ENCODE results near the gene LIME1. TPM values are rescaled to one million over a fixed set of nuclear protein-coding genes. Genes with fewer than 3 reads are reported as not detected.

The LIME1 gene
- total RNA-seq, 1 donor from 2014 or later, result 8.7 TPM

DNA sequence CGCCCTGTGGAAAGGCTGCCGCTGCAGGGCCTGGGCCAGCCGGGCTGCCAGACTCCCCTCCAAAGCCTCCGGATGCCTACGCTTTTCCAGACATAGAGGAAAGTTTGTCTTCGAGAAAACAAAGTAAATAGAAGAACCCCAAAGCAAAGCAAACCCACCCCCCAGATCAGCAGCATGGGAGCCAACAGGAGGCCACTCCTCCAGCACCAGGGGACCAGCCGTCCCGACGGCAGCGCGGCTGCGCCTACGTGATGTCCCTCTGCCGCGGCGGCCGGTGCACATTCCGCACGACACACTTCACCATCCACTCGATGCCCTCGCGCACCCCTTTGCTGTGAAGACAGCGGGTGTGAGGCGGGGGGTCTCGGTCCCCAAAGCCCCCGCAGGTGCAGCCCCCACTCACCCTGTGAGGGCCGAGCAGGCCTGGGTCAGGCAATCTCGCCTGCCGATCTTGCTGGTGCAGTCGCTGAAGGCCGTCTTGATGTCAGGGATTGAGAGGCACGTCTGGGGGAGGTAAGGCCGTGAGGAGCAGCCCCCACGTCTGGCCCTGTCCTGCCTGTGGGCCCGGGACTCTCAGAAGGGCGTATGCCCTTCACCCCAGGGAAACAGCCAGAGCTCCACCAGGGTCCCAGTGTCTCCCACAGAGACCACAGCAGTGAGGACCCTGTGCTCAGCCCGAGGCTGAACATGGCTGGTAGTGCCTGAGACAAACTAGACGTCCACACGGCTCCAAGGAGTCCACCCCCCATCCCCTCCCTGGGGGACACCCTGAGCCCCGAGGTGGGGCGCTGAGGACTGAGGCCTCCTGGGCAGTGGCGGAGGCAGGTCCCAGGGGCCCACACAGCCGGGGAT is 36.0 kb upstream of the LIME1 start:
- Histone ChIP-seq H3K27ac (peak overlapping the region; percentile 49), H3K4me3 (no peak overlapping the region), H3K36me3 (peaks cover 35% of the 10 kb centered on the region), H3K4me1 (peaks cover 41% of the 10 kb centered on the region), H3K27me3 (ENCODE audit: low read depth) (no peaks in the 10 kb centered on the region), H3K9me3 (no peaks in the 10 kb centered on the region)
- TF ChIP-seq, protein P1, sequence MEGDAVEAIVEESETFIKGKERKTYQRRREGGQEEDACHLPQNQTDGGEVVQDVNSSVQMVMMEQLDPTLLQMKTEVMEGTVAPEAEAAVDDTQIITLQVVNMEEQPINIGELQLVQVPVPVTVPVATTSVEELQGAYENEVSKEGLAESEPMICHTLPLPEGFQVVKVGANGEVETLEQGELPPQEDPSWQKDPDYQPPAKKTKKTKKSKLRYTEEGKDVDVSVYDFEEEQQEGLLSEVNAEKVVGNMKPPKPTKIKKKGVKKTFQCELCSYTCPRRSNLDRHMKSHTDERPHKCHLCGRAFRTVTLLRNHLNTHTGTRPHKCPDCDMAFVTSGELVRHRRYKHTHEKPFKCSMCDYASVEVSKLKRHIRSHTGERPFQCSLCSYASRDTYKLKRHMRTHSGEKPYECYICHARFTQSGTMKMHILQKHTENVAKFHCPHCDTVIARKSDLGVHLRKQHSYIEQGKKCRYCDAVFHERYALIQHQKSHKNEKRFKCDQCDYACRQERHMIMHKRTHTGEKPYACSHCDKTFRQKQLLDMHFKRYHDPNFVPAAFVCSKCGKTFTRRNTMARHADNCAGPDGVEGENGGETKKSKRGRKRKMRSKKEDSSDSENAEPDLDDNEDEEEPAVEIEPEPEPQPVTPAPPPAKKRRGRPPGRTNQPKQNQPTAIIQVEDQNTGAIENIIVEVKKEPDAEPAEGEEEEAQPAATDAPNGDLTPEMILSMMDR (IDR thresholded peaks at IDR 0.05), result no peak
- no peak for DNase-seq
- intact Hi-C loops (cut with DNase I), result no loop called here
- ATAC-seq, result no peak

DNA sequence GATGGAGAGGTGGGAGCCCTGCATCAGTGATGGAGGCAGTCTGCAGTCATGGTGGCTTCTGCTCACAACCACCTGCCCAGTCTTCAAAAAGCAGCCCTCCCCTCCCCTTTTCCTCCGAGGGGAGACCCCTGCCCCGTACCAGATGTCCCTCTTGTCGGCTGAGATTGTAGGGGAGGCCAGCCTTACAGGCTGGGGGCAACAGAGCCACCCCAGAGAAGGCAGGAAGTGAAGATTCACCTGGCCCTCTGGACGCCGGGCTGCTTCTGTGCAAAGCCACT is 35.5 kb upstream of the LIME1 start:
- no peaks in the 10 kb centered on the region for H3K9me3 ChIP-seq
- ATAC-seq, result no peak
- no peak overlapping the region for H3K27ac ChIP-seq
- DNase-seq, result no peak
- H3K4me1 ChIP-seq, result peaks cover 42% of the 10 kb centered on the region
- no peak overlapping the region for H3K4me3 ChIP-seq
- TF ChIP-seq, protein P1 (IDR thresholded peaks at IDR 0.05), result no peak
- intact Hi-C loops (cut with DNase I), result no loop called here
- H3K36me3 ChIP-seq, result peaks cover 40% of the 10 kb centered on the region
- no peaks in the 10 kb centered on the region for H3K27me3 ChIP-seq (ENCODE audit: low read depth)

DNA sequence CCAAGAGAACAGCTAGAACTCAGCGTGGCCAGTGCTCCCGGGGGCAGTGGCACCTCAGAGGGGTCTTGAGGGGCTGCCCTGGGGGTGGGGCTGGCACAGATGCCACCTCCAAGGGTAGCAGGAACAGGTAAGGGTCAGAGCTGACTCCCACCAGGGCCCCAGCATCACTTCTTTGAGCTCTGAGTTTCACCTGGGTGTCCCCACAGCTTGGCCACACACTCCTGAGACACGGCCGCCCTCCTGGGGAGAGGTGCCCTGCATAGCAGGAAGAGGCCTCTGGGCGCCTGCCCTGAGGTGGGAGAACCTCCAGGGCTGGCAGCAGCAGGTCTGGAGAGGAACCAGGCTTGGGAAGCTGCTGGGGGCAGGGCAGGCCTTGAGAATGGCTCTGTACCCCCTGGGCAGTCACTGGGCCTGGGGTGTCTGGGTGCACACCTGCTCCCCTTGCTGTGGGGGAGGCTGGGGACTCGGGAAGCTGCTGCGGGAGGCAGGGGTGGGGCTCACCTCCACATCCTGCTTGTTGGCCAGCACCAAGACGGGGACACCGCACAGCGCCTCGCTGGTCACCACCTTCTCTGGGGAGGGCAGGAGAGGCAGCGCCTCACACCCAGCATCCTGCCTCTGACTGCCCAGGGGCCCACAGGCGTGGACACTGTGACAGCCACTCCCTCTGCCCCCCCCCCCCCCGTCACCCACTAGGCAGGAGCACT is 35.0 kb upstream of the LIME1 start:
- Histone ChIP-seq H3K9me3 (no peaks in the 10 kb centered on the region), H3K27me3 (ENCODE audit: low read depth) (no peaks in the 10 kb centered on the region), H3K4me3 (no peak overlapping the region), H3K36me3 (peaks cover 44% of the 10 kb centered on the region), H3K4me1 (peaks cover 42% of the 10 kb centered on the region), H3K27ac (no peak overlapping the region)
- DNase-seq, result no peak
- no peak for ATAC-seq
- intact Hi-C loops (cut with DNase I), result no loop called here
- TF ChIP-seq, protein P1 (IDR thresholded peaks at IDR 0.05), result no peak

DNA sequence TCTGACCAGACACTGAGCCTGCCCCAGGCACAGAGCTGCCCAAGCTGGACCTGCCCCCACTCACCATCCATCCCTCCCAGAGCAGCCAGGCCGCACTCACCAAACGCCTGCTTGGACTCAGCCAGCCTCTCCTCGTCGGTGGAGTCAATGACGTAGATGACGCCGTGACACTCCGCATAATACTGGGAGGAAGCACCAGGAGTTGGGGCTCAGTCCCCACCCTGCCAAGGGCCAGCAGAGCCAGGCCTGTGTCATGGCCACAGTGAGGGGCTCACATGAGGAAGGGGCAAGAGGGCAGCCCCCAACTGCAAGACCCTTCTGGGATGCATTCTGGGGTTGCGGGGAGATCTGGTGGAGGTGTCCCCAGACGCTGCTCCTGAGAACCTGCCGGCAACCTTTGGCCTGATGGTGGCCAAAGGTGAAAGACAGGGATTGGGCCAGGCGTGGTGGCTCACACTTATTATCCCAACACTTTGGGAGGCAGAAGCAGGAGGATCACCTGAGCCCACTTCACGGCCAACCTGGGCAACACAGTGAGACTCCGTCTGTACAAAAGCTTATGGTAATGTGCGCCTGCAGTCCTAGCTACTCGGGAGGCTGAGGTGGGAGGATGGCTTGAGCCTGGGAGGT is 34.3 kb upstream of the LIME1 start:
- H3K4me3 ChIP-seq, result no peak overlapping the region
- H3K27me3 ChIP-seq (ENCODE audit: low read depth), result no peaks in the 10 kb centered on the region
- DNase-seq (no peak), ATAC-seq (no peak)
- H3K36me3 ChIP-seq, result peaks cover 45% of the 10 kb centered on the region
- peaks cover 41% of the 10 kb centered on the region for H3K4me1 ChIP-seq
- TF ChIP-seq, protein P1 (IDR thresholded peaks at IDR 0.05), result no peak
- no peak overlapping the region for H3K27ac ChIP-seq
- intact Hi-C loops (cut with DNase I), result no loop called here
- H3K9me3 ChIP-seq, result no peaks in the 10 kb centered on the region

DNA sequence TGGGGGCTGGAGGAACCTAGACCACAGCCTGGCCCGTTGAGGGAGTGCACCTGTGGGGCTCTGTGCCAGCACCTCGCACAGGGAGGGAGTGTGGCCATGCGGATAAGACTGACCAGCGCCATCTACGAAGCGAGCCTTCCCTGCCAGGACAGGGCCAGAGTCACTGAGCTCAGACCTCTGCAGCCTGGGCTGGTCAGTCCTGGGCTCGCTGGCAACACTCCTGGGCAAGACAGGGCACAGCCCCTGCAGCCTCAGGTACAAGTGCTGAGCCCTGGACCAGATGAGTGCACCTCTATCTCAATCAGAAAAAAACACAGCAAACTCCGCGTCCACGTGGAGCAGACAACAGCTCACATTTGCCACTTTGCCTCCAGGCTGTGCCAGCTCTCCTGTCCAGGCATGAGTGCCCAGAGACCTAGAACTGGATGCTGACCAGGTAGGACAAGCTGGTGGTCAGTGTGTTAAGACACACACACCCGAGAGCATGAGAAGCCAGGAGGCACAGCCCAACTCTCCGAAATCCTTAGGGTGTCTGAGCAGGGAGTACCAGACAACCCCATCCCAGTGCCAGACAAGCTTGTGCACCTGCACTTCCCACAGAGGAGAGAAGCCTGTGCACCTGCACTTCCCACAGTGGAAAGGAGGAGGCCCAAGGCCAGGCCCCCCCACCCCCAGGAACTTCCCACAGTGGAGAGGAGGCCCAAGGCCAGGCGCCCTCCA is 33.6 kb upstream of the LIME1 start:
- no peaks in the 10 kb centered on the region for H3K27me3 ChIP-seq (ENCODE audit: low read depth)
- intact Hi-C loops (cut with DNase I), result no loop called here
- peaks cover 35% of the 10 kb centered on the region for H3K4me1 ChIP-seq
- ATAC-seq, result no peak
- H3K36me3 ChIP-seq, result peaks cover 45% of the 10 kb centered on the region
- no peak overlapping the region for H3K27ac ChIP-seq
- TF ChIP-seq, protein P1 (IDR thresholded peaks at IDR 0.05), result no peak
- H3K4me3 ChIP-seq, result no peak overlapping the region
- H3K9me3 ChIP-seq, result no peaks in the 10 kb centered on the region
- DNase-seq, result no peak

Measured in lower lobe of right lung (tissue), 2 donors.